GM06990 (cell line): ENCODE measurements around the gene ADAMTS9.
A peak's percentile ranks its signal among the peaks of the same experiment; 100 is the strongest.

ENCODE experiments used
- DNase-seq: peaks from one replicate; pipeline ENCODE4 v3.0.0-alpha.2; 2011; ENCODE audit not compliant: insufficient read length; ENCODE audit errors: extremely low read depth
- H3K27me3 ChIP-seq: replicated peaks from 2 replicates; pipeline ENCODE4 v1.6.0; 2011; ENCODE audit warnings: low read length; ENCODE audit not compliant: control insufficient read depth, insufficient read depth
- H3K36me3 ChIP-seq: 2 replicates; pipeline ENCODE4 v1.5.1; 2011; ENCODE audit warnings: low read length; ENCODE audit not compliant: control insufficient read depth, insufficient read depth
- H3K4me3 ChIP-seq: replicated peaks from 2 replicates; pipeline ENCODE4 v1.5.1; 2011; ENCODE audit warnings: low read depth, mild to moderate bottlenecking, control low read depth, low read length
- TF ChIP-seq, protein P1 (sequence below): IDR thresholded peaks from 2 replicates; pipeline ENCODE4 v1.5.1; 2011; ENCODE audit warnings: low read length, control low read depth, mild to moderate bottlenecking, inconsistent platforms; ENCODE audit not compliant: insufficient read depth, poor library complexity, severe bottlenecking

ADAMTS9 gene

DNA sequence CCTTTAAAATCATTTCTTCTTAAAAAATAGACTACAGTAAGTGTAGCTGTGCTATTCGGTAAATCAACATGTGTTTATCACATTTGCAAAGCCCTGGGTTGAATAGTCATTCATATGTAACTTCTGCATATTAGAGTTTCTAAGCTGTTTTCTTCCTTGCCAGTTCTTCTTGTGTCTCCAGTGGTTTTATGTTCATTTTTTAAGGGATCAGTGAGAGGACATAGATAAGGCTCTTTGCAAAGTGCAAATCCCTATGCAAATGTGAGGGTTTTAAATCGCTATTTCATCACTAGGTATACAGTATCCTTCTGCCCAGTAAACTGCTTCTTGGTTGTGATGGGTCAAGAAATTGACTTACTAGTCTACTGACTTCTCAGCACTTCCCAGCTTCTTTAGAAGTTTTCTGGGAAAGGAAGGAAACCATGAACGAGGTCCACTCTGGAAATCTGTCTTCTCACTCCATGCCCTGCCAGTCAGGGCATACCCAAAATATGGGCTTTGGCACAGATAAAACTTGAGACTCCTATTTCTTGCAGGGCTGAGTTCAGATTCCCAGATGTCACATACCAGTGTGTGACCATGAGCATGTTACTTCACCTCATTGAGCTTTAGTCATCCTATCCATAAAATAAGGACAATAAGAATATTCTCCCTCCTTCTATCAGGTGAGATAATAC is 38.8 kb upstream of the ADAMTS9 start:
- DNase-seq: no peak
- TF ChIP-seq, protein P1, sequence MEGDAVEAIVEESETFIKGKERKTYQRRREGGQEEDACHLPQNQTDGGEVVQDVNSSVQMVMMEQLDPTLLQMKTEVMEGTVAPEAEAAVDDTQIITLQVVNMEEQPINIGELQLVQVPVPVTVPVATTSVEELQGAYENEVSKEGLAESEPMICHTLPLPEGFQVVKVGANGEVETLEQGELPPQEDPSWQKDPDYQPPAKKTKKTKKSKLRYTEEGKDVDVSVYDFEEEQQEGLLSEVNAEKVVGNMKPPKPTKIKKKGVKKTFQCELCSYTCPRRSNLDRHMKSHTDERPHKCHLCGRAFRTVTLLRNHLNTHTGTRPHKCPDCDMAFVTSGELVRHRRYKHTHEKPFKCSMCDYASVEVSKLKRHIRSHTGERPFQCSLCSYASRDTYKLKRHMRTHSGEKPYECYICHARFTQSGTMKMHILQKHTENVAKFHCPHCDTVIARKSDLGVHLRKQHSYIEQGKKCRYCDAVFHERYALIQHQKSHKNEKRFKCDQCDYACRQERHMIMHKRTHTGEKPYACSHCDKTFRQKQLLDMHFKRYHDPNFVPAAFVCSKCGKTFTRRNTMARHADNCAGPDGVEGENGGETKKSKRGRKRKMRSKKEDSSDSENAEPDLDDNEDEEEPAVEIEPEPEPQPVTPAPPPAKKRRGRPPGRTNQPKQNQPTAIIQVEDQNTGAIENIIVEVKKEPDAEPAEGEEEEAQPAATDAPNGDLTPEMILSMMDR: no peak
- Histone ChIP-seq H3K4me3 (no peak overlapping the region), H3K27me3 (no peaks in the 10 kb centered on the region), H3K36me3 (no peaks in the 10 kb centered on the region)

- no peaks in the 10 kb centered on the region for H3K27me3 ChIP-seq
Observed at GRCh38 chr3:64718976-64719375, 31.2 kb upstream of the ADAMTS9 start.

GRCh38 chr3:64717872-64718613 is 30.2 kb upstream of the ADAMTS9 start:
- no peak for DNase-seq
- H3K36me3 ChIP-seq: no peaks in the 10 kb centered on the region
- H3K27me3 ChIP-seq: no peaks in the 10 kb centered on the region
- TF ChIP-seq, protein P1: peak; percentile 35
- H3K4me3 ChIP-seq: no peak overlapping the region

More at GRCh38 chr3:64718976-64719375, 31.2 kb upstream of the ADAMTS9 start:
- Histone ChIP-seq H3K4me3 (no peak overlapping the region), H3K36me3 (no peaks in the 10 kb centered on the region)
- DNase-seq: no peak
- TF ChIP-seq, protein P1: no peak

GRCh38 chr3:64717411-64717810 is 29.6 kb upstream of the ADAMTS9 start:
- H3K27me3 ChIP-seq: no peaks in the 10 kb centered on the region
- DNase-seq: no peak
- no peaks in the 10 kb centered on the region for H3K36me3 ChIP-seq
- no peak overlapping the region for H3K4me3 ChIP-seq
- TF ChIP-seq, protein P1: no peak

- TF ChIP-seq, protein P1: no peak
- H3K4me3 ChIP-seq: no peak overlapping the region
- no peaks in the 10 kb centered on the region for H3K36me3 ChIP-seq
- H3K27me3 ChIP-seq: no peaks in the 10 kb centered on the region
- DNase-seq: no peak
Observed at GRCh38 chr3:64716110-64716710, 28.4 kb upstream of the ADAMTS9 start.
